ENCODE data around the gene NBPF8.
"Not testable (repeated sequence)": the region's sequence is repeated elsewhere in the genome, so short reads cannot be mapped to it uniquely, and the experiment has no call there.

Gene NBPF8, protein sequence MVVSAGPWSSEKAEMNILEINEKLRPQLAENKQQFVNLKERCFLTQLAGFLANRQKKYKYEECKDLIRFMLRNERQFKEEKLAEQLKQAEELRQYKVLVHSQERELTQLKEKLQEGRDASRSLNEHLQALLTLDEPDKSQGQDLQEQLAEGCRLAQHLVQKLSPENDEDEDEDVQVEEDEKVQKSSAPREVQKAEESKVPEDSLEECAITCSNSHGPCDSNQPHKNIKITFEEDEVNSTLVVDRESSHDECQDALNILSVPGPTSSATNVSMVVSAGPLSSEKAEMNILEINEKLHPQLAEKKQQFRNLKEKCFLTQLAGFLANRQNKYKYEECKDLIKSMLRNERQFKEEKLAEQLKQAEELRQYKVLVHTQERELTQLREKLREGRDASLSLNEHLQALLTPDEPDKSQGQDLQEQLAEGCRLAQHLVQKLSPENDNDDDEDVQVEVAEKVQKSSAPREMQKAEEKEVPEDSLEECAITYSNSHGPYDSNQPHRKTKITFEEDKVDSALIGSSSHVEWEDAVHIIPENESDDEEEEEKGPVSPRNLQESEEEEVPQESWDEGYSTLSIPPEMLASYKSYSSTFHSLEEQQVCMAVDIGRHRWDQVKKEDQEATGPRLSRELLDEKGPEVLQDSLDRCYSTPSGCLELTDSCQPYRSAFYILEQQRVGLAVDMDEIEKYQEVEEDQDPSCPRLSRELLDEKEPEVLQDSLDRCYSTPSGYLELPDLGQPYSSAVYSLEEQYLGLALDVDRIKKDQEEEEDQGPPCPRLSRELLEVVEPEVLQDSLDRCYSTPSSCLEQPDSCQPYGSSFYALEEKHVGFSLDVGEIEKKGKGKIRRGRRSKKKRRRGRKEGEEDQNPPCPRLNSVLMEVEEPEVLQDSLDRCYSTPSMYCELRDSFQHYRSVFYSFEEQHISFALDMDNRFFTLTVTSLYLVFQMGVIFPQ

DNA sequence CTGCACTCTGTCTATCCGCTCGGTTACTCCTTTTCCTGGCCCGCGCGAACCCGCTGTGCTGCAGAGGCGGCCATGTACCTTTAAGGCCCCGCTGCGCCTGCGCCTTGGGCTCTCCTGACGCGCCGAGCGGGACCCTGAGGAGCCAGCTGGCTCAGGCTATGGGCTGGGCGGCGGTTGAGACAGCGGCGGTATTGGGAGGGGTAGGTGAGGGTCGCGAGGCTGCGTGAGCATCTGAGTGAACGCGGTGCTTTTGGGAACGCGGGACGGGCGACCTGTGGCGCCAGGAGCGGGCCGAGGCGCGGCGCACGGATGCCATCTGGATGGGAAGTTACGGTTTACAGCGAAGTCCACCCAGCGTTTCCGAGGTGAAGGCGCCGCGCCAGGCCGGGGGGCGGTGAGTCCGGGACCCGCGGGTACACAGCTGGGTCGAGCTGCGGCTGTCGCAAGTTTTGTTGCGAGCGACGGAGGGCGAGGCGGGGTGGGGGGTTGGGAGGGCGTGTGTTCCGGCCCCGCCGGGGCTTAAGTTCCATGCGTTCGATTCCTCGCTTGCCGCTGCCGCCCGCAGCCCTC is at the start of gene NBPF8:
Gene NBPF8, plus strand, starts transcription at position 125 of the 570 bp plus-strand sequence. CDS start 21,488 bp downstream, outside the sequence.
- DNase-seq = peak; percentile 44 to 72 (median 58)

DNA sequence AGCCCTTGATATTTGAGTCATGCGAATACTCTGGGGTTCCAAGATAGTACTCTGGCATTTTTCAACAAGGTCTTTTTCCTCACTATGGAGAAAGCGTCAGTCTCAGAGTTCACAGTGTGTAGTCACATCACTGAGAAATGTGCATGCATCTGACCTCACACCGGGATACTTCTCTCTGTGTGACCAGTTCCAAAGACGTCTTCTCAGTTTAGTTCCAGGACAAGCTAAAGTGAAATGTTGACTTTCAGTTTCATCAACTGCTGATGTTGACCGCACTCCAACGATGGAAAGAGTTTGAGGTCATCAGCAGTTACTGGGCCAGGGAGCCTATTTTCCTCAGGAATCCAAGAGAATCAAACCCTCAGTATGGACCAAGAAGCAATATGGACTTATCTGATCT is 47.1 kb upstream of the NBPF8 start:
- DNase-seq = not testable (repeated sequence)

DNA sequence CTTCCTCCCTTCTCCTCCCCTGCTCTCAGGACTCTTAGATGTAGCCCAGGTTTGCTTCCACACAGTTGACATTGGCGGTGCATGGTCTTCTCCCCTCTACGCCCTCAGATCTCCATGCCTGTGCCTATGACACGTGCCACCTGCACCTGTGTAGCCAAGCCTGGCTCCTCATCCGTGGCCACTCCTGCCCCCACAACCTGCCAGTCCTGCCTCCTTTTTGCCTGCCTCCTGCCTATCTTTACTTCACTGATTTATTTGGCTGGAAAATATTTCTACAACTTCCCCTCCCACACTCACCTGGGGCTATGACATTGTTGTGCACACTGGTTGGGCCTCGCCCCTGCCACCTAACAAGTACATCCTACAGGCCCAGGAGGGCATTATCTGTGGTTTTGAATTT is 28.2 kb upstream of the NBPF8 start:
- DNase-seq = not testable (repeated sequence)

DNA sequence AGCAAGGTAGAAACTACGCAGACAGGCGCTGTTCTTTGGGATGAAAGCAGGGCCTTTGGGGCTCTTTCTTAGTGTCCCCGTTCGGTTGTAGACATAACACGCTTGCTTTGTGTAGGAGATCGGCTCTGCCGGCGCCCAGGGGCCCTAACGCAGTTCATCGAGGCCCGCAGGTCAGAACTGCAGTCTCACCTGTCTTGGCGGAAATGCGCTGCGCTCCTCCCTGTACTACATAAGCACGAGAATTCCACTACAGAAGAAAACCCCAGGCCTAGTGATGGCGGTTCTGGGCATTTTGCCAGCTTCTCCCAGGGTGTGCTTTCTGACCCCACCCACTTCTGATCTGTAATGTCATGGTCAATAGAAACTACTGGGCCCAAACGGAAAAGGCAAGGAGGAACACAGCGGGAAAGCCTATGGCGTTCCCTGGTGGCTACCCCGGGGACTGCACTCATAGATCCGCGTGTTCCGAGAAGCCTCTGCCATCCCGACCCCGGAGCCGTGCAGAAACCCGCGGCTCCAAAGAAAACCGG is 26.2 kb upstream of the NBPF8 start:
- peak in 5 of 6 experiments; percentile 1 to 26 (median 3) for DNase-seq

DNA sequence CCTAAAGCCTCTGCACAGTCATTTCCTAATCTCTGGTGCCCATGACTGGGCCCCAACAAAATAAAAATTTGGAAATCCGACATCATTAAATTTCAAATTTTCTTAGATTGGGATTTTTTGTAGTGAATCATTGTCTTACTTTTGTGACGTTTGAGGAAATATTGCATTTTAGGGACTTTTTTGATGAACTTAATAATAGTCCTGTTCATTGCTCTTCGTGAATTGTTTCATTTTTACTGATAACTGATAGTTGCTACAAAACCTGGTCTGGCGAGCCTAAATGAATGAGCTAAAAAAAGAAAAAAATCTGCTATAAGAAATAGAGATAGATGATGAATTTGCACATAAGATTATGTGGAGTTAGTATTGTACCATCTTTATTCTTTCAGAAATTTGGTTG is 23.5 kb upstream of the NBPF8 start:
- not testable (repeated sequence) for DNase-seq

DNA sequence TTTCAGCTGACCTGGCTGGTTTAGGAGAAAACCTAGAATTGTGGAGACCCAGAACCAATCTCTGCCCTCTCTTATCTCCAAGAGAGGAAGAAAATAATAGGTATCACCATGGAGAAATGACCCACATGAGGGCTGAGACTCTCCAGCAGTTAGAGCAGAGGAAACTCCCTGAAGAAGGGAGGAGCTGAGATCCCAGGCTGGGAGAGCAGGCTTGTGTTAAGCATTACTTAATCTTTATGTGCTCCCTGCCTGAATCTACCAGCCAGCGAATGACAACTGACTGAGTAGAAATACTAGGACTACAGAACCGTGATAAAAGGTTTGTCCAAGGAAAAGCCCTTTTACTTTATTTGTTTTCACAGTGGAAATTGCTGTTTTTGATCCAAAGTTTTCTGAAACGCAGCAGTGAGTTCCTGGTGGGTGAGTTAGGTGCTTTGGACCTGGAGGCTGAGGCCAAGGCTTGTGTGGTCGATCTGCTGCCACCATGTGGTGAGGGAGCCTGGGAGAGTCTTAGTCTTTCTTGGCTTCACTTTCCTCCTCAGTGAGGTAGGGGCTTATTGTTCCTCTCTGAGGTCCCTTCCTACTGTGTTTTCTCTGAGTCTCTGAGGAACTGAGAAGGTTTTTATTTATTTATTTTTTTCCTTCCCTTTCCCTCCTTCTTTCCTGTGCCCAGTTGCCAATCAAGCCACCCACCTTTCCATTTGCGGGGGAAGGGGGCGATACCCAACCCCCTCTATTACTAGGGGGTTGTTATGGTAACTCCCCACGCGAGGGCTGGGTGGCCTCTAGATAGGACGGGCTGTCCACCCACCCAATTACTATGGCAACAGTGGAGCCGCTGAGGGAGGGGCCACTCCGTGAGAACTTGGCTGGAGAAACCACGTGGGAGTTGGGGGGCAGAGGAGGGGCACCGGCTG is 21.3 kb upstream of the NBPF8 start:
- DNase-seq = not testable (repeated sequence)

DNA sequence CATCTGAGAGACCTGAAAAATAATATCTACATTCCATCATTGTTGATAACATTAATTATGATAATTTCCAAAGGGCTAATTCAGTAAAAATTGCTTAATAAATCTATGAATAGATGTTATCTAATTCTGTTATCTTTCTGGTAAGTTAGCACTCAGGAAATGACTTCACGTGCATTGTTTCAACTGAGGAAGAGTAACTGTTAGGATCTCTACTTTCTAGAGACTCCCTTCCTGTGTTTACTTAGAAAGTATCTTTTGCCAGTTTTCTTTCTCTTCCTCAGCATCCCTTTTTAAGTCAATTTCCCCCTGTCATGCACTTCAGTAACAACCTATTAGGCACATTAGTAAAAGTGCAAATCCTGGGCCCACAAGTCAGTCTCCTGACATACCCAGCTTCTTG is 9.5 kb upstream of the NBPF8 start:
- not testable (repeated sequence) for DNase-seq

DNA sequence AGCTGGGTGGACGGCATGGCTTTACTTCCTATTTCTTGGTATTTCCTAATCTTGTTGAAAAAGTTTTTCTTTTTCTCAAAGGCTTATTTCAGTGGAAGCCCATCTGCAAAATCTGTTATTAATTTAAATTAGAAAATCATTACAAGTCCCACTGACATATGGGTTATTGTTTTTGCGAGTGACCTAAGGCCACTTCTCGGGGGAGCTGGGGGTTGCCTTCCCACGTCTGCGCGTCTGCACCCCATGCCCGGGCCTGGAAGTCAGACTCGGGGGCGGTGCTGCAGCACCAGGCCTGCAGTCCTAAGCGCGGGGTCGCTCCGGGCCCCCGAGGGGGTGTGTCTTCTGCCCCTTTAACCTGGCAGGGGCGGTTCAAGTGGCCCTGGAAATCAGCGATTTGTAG is 384 bp upstream of the NBPF8 start:
- not testable (repeated sequence) for DNase-seq

DNA sequence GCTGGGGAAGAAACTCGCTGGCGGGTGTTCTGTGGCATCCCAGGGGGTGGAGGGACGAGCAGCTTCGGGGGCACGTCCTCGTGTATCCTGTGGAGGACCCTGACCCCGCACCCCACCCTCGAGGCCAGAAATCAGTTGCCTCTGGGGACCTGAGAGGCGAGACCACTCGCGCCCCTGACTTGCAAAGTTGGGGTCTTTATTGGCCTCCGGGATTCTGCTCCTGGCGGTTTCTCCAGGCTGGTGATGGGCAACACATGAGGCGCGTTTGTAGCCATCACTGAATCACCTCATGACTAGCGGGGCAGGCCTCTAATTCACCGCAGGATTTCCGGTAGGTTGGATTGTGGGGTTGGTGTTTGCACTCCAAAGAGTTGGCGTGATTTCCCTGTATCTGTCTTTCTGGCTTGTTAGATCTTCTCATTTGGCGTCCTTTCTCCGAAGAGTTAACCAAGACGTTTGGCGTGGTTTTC is 692 bp downstream of the NBPF8 start:
- peak in 4 of 6 experiments; percentile 9 to 24 (median 14) for DNase-seq

DNA sequence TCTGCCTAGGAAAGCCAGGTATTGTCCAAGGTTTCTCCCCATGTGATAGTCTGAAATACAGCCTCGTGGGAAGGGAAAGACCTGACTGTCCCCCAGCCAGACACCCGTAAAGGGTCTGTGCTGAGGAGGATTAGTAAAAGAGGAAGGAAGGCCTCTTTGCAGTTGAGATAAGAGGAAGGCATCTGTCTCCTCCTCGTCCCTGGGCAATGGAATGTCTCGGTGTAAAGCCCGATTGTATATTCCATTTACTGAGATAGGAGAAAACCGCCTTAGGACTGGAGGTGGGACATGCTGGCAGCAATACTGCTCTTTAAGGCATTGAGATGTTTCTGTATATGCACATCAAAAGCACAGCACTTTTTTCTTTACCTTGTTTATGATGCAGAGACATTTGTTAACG is 10.2 kb downstream of the NBPF8 start:
- DNase-seq = not testable (repeated sequence)

DNA sequence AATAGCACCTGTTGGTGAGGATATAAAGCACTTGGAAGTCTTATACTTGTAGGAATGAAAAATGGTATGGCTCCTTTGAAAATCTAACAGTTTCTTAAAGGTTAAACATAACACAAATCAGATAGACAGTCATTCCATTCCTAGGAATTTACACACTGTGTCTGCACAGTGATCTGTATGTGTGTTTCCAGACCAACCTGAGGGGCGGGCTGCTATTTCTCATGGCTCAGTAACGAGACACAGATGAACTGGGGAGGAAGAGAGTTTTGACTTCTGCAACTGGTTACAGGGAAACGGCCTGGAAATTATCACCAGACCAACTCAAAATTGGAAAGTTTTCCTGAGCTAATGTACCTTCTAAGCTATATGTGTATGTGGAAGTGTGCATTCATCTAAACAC is 16.8 kb downstream of the NBPF8 start:
- DNase-seq = not testable (repeated sequence)

DNA sequence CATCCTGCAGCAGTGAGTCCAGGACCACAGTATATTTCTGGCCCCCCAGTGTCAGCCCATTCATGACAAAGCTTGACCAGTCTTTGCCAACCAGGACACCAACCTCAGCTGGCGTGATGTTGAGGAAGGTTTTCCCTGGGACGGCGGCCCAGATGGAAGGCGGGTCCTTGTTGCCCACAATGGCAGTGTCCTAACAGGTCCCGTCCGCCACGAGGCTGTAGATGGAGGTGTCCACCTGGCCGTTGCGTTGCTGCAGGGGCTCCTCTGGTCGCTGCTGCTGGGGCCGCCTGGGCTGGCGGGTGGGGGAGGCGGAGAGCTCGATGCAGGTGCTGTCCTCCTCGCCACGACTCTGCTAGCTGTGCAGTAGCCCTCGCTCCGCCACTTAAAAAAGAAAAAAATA is 19.0 kb downstream of the NBPF8 start:
- DNase-seq = not testable (repeated sequence)

DNA sequence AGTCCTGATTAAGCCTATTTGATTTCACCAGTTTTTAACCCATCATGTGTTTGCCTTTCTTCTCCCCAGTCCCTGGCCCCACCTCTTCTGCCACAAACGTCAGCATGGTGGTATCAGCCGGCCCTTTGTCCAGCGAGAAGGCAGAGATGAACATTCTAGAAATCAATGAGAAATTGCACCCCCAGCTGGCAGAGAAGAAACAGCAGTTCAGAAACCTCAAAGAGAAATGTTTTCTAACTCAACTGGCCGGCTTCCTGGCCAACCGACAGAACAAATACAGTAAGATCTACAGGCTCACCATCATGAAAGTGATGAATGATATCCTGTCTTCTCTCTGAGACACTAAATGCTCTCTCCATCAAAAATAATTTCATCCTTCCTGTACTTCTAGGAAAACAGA is 34.3 kb downstream of the NBPF8 start:
- DNase-seq = not testable (repeated sequence)
